ENCODE data around the gene TMEM121B. TPM values are rescaled to one million over a fixed set of nuclear protein-coding genes. Genes with fewer than 3 reads are reported as not detected.

Gene TMEM121B
- total RNA-seq, 4 donors from 2014 or later = under 0.01 to 1.2 (median 0.75) TPM

- WGBS, 2 donors = 94 to 96% methylated on average over 9 of the region's 9 CpGs
- H3K36me3 ChIP-seq = peaks cover 0 to 96% (median 48%) of the 10 kb centered on the region in 3 donors
- no peak for DNase-seq (ENCODE audit: low spot score in 2 of 2)
- no peaks in the 10 kb centered on the region for H3K27me3 ChIP-seq
- no peaks in the 10 kb centered on the region for H3K9me3 ChIP-seq
- TF ChIP-seq CTCF (IDR thresholded peaks at IDR 0.05) (no peak), POLR2A (IDR thresholded peaks at IDR 0.05) (no peak), EP300 (IDR thresholded peaks at IDR 0.05) (no peak)
- H3K4me1 ChIP-seq = peaks cover 0 to 8% (median 3%) of the 10 kb centered on the region in 4 donors
- no peak overlapping the region for H3K4me3 ChIP-seq
- H3K27ac ChIP-seq = no peak overlapping the region
Measured at GRCh38 chr22:17103351-17103750, 17.8 kb downstream of the TMEM121B start.

- H3K36me3 ChIP-seq = peaks cover 0 to 96% (median 38%) of the 10 kb centered on the region in 3 donors
- H3K4me1 ChIP-seq = peaks cover 0 to 8% (median 3%) of the 10 kb centered on the region in 4 donors
- H3K4me3 ChIP-seq = no peak overlapping the region
- TF ChIP-seq EP300 (IDR thresholded peaks at IDR 0.05) (no peak), CTCF (IDR thresholded peaks at IDR 0.05) (no peak), POLR2A (IDR thresholded peaks at IDR 0.05) (no peak)
- DNase-seq (ENCODE audit: low spot score in 2 of 2) = no peak
- 81 to 89% methylated on average over 7 of the region's 7 CpGs for WGBS, 2 donors
- no peak overlapping the region for H3K27ac ChIP-seq
- no peaks in the 10 kb centered on the region for H3K9me3 ChIP-seq
- no peaks in the 10 kb centered on the region for H3K27me3 ChIP-seq
Measured at GRCh38 chr22:17102297-17102667, 18.9 kb downstream of the TMEM121B start.

GRCh38 chr22:17101475-17102296 lies 19.5 kb downstream of the TMEM121B start:
- no peaks in the 10 kb centered on the region for H3K9me3 ChIP-seq
- TF ChIP-seq CTCF (IDR thresholded peaks at IDR 0.05) = no peak
- no peak for TF ChIP-seq EP300 (IDR thresholded peaks at IDR 0.05)
- no peak for TF ChIP-seq POLR2A (IDR thresholded peaks at IDR 0.05)
- H3K4me1 ChIP-seq = peaks cover 0 to 8% (median 3%) of the 10 kb centered on the region in 4 donors
- H3K27ac ChIP-seq = no peak overlapping the region
- DNase-seq (ENCODE audit: low spot score in 2 of 2) = no peak
- H3K27me3 ChIP-seq = no peaks in the 10 kb centered on the region
- 81 to 91% methylated on average over 14 of the region's 14 CpGs for WGBS, 2 donors
- H3K36me3 ChIP-seq = peaks cover 0 to 94% (median 32%) of the 10 kb centered on the region in 3 donors
- H3K4me3 ChIP-seq = no peak overlapping the region

- no peak for DNase-seq (ENCODE audit: low spot score in 2 of 2)
- H3K36me3 ChIP-seq = peaks cover 0 to 83% (median 25%) of the 10 kb centered on the region in 3 donors
Measured at GRCh38 chr22:17100621-17101020, 20.5 kb downstream of the TMEM121B start.

More at GRCh38 chr22:17100621-17101020, 20.5 kb downstream of the TMEM121B start:
- 77 to 80% methylated on average over 6 of the region's 6 CpGs for WGBS, 2 donors
- H3K4me1 ChIP-seq = peaks cover 0 to 8% (median 3%) of the 10 kb centered on the region in 4 donors
- no peaks in the 10 kb centered on the region for H3K27me3 ChIP-seq
- no peak overlapping the region for H3K27ac ChIP-seq
- TF ChIP-seq EP300 (IDR thresholded peaks at IDR 0.05) (no peak), POLR2A (IDR thresholded peaks at IDR 0.05) (no peak), CTCF (IDR thresholded peaks at IDR 0.05) (no peak)
- H3K9me3 ChIP-seq = no peaks in the 10 kb centered on the region
- H3K4me3 ChIP-seq = no peak overlapping the region

All from tibial nerve (tissue), 4 donors.